ENCODE data around the gene KDSR.

DNA sequence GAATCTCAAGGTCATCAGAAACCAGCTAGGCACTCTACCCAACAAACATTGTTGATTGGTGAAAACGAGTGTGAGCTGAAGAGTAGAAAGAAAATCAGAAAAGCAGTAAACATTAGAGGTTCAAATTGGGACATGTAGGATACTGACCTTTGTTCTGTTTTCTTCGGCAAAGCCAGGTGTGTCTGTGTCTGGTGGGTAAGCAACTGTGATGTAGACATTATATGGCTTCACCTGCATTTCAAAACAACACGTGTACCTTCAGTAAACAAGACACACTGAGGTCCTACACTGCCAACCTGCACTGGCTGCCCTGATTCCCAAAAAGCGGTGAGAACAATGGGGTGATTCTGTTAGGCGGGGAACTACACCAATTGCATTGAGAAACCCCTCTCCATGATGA lies 22.7 kb downstream of the KDSR start:
- no peak for TF ChIP-seq POLR2AphosphoS5 (IDR thresholded peaks at IDR 0.05)
- TF ChIP-seq, protein P1, sequence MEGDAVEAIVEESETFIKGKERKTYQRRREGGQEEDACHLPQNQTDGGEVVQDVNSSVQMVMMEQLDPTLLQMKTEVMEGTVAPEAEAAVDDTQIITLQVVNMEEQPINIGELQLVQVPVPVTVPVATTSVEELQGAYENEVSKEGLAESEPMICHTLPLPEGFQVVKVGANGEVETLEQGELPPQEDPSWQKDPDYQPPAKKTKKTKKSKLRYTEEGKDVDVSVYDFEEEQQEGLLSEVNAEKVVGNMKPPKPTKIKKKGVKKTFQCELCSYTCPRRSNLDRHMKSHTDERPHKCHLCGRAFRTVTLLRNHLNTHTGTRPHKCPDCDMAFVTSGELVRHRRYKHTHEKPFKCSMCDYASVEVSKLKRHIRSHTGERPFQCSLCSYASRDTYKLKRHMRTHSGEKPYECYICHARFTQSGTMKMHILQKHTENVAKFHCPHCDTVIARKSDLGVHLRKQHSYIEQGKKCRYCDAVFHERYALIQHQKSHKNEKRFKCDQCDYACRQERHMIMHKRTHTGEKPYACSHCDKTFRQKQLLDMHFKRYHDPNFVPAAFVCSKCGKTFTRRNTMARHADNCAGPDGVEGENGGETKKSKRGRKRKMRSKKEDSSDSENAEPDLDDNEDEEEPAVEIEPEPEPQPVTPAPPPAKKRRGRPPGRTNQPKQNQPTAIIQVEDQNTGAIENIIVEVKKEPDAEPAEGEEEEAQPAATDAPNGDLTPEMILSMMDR (IDR thresholded peaks at IDR 0.05 in 8 of 11, conservative IDR thresholded peaks at IDR 0.05 in 3 of 11) = no peak
- TF ChIP-seq POLR2A (IDR thresholded peaks at IDR 0.05) = no peak
